Liver (tissue), 9 donors: ENCODE results near the gene CDCA4. TPM values are rescaled to one million over a fixed set of nuclear protein-coding genes. Genes with fewer than 3 reads are reported as not detected.
A peak's percentile ranks its signal among the peaks of the same experiment; 100 is the strongest.

Experiments
- DNase-seq: peaks from one replicate; pipeline ENCODE4 v3.0.0-alpha.2; 2017; ENCODE audit warnings: low spot score
- H3K27ac ChIP-seq, 2 donors: one replicate each; pipeline ENCODE4 v1.7.0; 2013; ENCODE audit warnings: inconsistent platforms in 2 of 2, low read length in 2 of 2, control low read depth in 1 of 2, low read depth in 1 of 2, mild to moderate bottlenecking in 1 of 2
- H3K27me3 ChIP-seq, 4 donors: one replicate each; pipeline versions ENCODE4 v1.6.1 to v1.7.0; 2013; ENCODE audit warnings: low read length in 3 of 4, inconsistent platforms in 1 of 4, mild to moderate bottlenecking in 1 of 4, moderate library complexity in 1 of 4; ENCODE audit not compliant: control insufficient read depth in 4 of 4, insufficient read depth in 4 of 4
- H3K36me3 ChIP-seq, 4 donors: one replicate each; pipeline versions ENCODE4 v1.6.1 to v1.7.0; 2013; ENCODE audit warnings: low read length in 3 of 4, mild to moderate bottlenecking in 3 of 4, low read depth in 1 of 4, moderate library complexity in 1 of 4; ENCODE audit not compliant: control insufficient read depth in 4 of 4, insufficient read depth in 3 of 4
- H3K4me1 ChIP-seq, 4 donors: one replicate each; pipeline versions ENCODE4 v1.6.1 to v1.7.0; 2013; ENCODE audit warnings: low read length in 3 of 4, mild to moderate bottlenecking in 3 of 4, moderate library complexity in 1 of 4; ENCODE audit not compliant: control insufficient read depth in 4 of 4, insufficient read depth in 4 of 4
- H3K4me3 ChIP-seq, 3 donors: one replicate each; pipeline versions ENCODE4 v1.6.1 to v1.7.0; 2013; ENCODE audit warnings: low read length in 3 of 3, control low read depth in 1 of 3, low read depth in 1 of 3, mild to moderate bottlenecking in 1 of 3
- H3K9ac ChIP-seq, 2 donors: one replicate each; pipeline ENCODE4 v1.7.0; 2013; ENCODE audit warnings: low read length in 2 of 2, mild to moderate bottlenecking in 2 of 2, moderate library complexity in 2 of 2, control low read depth in 1 of 2, low read depth in 1 of 2
- H3K9me3 ChIP-seq, 4 donors: one replicate each; pipeline versions ENCODE4 v1.6.1 to v1.7.0; 2013; ENCODE audit warnings: low read length in 3 of 4; ENCODE audit not compliant: control insufficient read depth in 4 of 4
- ATF3 ChIP-seq: IDR thresholded peaks from 2 replicates; pipeline ENCODE4 v1.6.1; 2016; ENCODE audit warnings: antibody characterized with exemption
- CTCF ChIP-seq: fragments of 150-350 bp; IDR thresholded peaks from 2 replicates; pipeline ENCODE4 v1.5.1; 2017; ENCODE audit warnings: improper control_type of control experiment, low read depth, low read length; ENCODE audit not compliant: missing input control
- EGR1 ChIP-seq, 2 donors: IDR thresholded peaks; 2 replicates each; pipeline ENCODE4 v1.6.1; 2016 to 2018; ENCODE audit warnings: antibody characterized with exemption in 2 of 2, low read depth in 2 of 2
- FOXA1 ChIP-seq: IDR thresholded peaks from 2 replicates; pipeline ENCODE4 v1.6.1; 2016; ENCODE audit warnings: antibody characterized with exemption
- FOXA2 ChIP-seq: IDR thresholded peaks from 2 replicates; pipeline ENCODE4 v1.6.1; 2016; ENCODE audit warnings: antibody characterized with exemption
- GABPA ChIP-seq, 2 donors: IDR thresholded peaks in 1 of 2; conservative IDR thresholded peaks in 1 of 2; 2 replicates each; pipeline ENCODE4 v1.6.1; 2016; ENCODE audit warnings: antibody characterized with exemption in 2 of 2, mild to moderate bottlenecking in 1 of 2, moderate library complexity in 1 of 2
- HNF4A ChIP-seq, 2 donors: conservative IDR thresholded peaks; 2 replicates each; pipeline ENCODE4 v1.6.1; 2016; ENCODE audit warnings: antibody characterized with exemption in 2 of 2, mild to moderate bottlenecking in 2 of 2
- HNF4G ChIP-seq: IDR thresholded peaks from 2 replicates; pipeline ENCODE4 v1.6.1; 2016; ENCODE audit warnings: antibody characterized with exemption
- JUND ChIP-seq, 2 donors: IDR thresholded peaks; 2 replicates each; pipeline ENCODE4 v1.6.1; 2016; ENCODE audit warnings: antibody characterized with exemption in 2 of 2
- MAX ChIP-seq: IDR thresholded peaks from 2 replicates; pipeline ENCODE4 v1.6.1; 2016; ENCODE audit warnings: antibody characterized with exemption
- NR2F2 ChIP-seq: IDR thresholded peaks from 2 replicates; pipeline ENCODE4 v1.6.1; 2016; ENCODE audit warnings: antibody characterized with exemption
- RAD21 ChIP-seq, 2 donors: IDR thresholded peaks; 2 replicates each; pipeline ENCODE4 v1.6.1; 2016; ENCODE audit warnings: antibody characterized with exemption in 2 of 2, mild to moderate bottlenecking in 2 of 2
- REST ChIP-seq: IDR thresholded peaks from 2 replicates; pipeline ENCODE4 v1.6.1; 2016; ENCODE audit warnings: antibody characterized with exemption, mild to moderate bottlenecking
- RXRA ChIP-seq, 2 donors: IDR thresholded peaks; 2 replicates each; pipeline ENCODE4 v1.6.1; 2017 to 2018; ENCODE audit warnings: antibody characterized with exemption in 2 of 2, mild to moderate bottlenecking in 1 of 2
- SP1 ChIP-seq: IDR thresholded peaks from 2 replicates; pipeline ENCODE4 v1.6.1; 2018; ENCODE audit warnings: antibody characterized with exemption, mild to moderate bottlenecking
- TAF1 ChIP-seq: conservative IDR thresholded peaks from 2 replicates; pipeline ENCODE4 v1.6.1; 2016; ENCODE audit warnings: antibody characterized with exemption, mild to moderate bottlenecking
- YY1 ChIP-seq: IDR thresholded peaks from 2 replicates; pipeline ENCODE4 v1.6.1; 2016; ENCODE audit warnings: antibody characterized with exemption, mild to moderate bottlenecking
- ZBTB33 ChIP-seq: IDR thresholded peaks from 2 replicates; pipeline ENCODE4 v1.6.1; 2016; ENCODE audit warnings: antibody characterized with exemption
- WGBS: extraction: QIAGEN DNeasy Blood & Tissue Kit; methylation state at CpG from one replicate; pipeline ENCODE4 v1.1.7; 2013; 5-methylcytosine and 5-hydroxymethylcytosine counted together
- polyA plus RNA-seq, 2 donors: library from polyadenylated mRNA; stranded (reverse) in 1 of 2; unstranded in 1 of 2; fragments of 200-250 nt in 1 of 2; fragments of >200 nt in 1 of 2; fragmentation: Nextera tagmentation in 1 of 2; extraction: Ambion mirVana in 1 of 2; gene quantifications; one replicate each; pipeline versions ENCODE4 v1.2.1 to v1.2.3, GENCODE V29; 2013 to 2015
- total RNA-seq, 2 donors: library from RNA; depleted of rRNA; stranded (reverse); fragments of >200 nt; gene quantifications; one replicate each; pipeline ENCODE4 v1.2.3, GENCODE V29; 2014
- donor health status: healthy.
- donor health status: healthy.
- donor health status: healthy.
- donor health status: healthy.
- donor health status: healthy.

The CDCA4 gene
- total and polyA plus RNA-seq, 4 donors, result 1.2 to 34.5 (median 2.7) TPM

GRCh38 chr14:104977008-104977680 is 43.7 kb downstream of the CDCA4 start:
- peak overlapping the region in 1 of 2 donors; percentile 25 for H3K9ac ChIP-seq

GRCh38 chr14:104976198-104977007 is 44.5 kb downstream of the CDCA4 start:
- 39% methylated on average over 21 of the region's 21 CpGs for WGBS
- Histone ChIP-seq H3K4me3 (no peak overlapping the region), H3K9ac (no peak overlapping the region), H3K36me3 (no peaks in the 10 kb centered on the region), H3K4me1 (peaks cover 6 to 32% (median 24%) of the 10 kb centered on the region in 4 donors), H3K27me3 (no peaks in the 10 kb centered on the region), H3K9me3 (no peaks in the 10 kb centered on the region), H3K27ac (no peak overlapping the region)
- peak; percentile 92 for DNase-seq
- TF ChIP-seq HNF4G (no peak), ATF3 (no peak), CTCF (peak; percentile 97), MAX (no peak), FOXA2 (no peak), REST (no peak), YY1 (no peak), RAD21 (IDR thresholded peaks at IDR 0.05) (peak; percentile 96), SP1 (peak; percentile 53), FOXA1 (no peak), RXRA (IDR thresholded peaks at IDR 0.05) (peak in 1 of 2 donors; percentile 21), JUND (IDR thresholded peaks at IDR 0.05) (no peak), EGR1 (IDR thresholded peaks at IDR 0.05; ENCODE audit: low read depth in 2 of 2) (no peak), NR2F2 (no peak), HNF4A (conservative IDR thresholded peaks at IDR 0.05) (peak; percentile 48), ZBTB33 (no peak), TAF1 (no peak), GABPA (IDR thresholded peaks at IDR 0.05 in 1 of 2, conservative IDR thresholded peaks at IDR 0.05 in 1 of 2) (no peak)

More at GRCh38 chr14:104977008-104977680, 43.7 kb downstream of the CDCA4 start:
- no peak for DNase-seq
- TF ChIP-seq SP1 (no peak), YY1 (no peak), MAX (no peak)
- WGBS, result 82% methylated on average over 11 of the region's 11 CpGs
- peak overlapping the region in 1 of 3 donors; percentile 66 for H3K4me3 ChIP-seq
- H3K9me3 ChIP-seq, result no peaks in the 10 kb centered on the region
- no peak overlapping the region for H3K27ac ChIP-seq
- H3K36me3 ChIP-seq, result no peaks in the 10 kb centered on the region
- peaks cover 6 to 32% (median 24%) of the 10 kb centered on the region in 4 donors for H3K4me1 ChIP-seq
- H3K27me3 ChIP-seq, result no peaks in the 10 kb centered on the region
